T-helper 1 cell treated with Interleukin-12 subunit alpha and Interleukin-12 subunit beta and Interleukin-4 antibody, amounts not matched to agents 30 ng/mL and 1 ng/mL, for 36 hours (primary cell): ENCODE results near the gene ARAP1. TPM values are rescaled to one million over a fixed set of nuclear protein-coding genes. Genes with fewer than 3 reads are reported as not detected.

Source experiments
- intact Hi-C: fragments of 100-400 bp; cut with micrococcal nuclease; formaldehyde crosslinking; loops from one replicate; pipeline ENCODE4 v1.15.1; 2024
- total RNA-seq: library from RNA; stranded (reverse); gene quantifications from 2 replicates; pipeline ENCODE4 v1.2.3, GENCODE V29; 2022

The ARAP1 gene
- total RNA-seq, 1 donor from 2014 or later = 111 TPM

GRCh38 chr11:72646024-72646423 is 106.2 kb downstream of the ARAP1 start:
- intact Hi-C loops = no loop called here

DNA sequence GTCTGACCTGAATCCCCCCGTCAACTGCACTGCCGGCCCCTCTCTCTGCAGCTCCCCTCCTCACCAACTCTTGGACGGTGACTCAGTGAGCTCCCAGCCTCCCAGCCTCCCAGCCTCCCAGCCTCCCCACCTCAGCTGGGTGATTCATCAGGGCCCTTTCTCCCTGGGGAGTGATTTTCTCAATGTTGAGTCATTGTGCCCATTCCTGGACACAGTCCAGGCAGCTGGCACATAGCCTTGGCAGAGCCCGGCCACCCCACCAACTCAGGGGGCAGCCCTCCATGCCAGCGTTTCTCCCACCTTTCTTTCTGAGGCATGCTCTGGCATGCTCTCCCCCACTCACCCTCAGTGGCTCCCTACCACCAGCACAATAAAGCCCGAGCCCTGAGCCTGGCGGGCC is 108.7 kb downstream of the ARAP1 start:
- intact Hi-C loops = loop anchor here (1.0 to 2.0 kb wide), 4 partner anchors 33 to 172 kb away; no protein-coding TSS in a partner anchor

GRCh38 chr11:72642884-72643522 is 109.2 kb downstream of the ARAP1 start:
- intact Hi-C loops = loop anchor here (1.0 to 2.0 kb wide), 4 partner anchors 34 to 172 kb away; no protein-coding TSS in a partner anchor

GRCh38 chr11:72642043-72642883 is 109.9 kb downstream of the ARAP1 start:
- intact Hi-C loops = loop anchor here (2.0 kb wide), 1 partner anchor 35 kb away; no protein-coding TSS in a partner anchor

GRCh38 chr11:72641522-72642042 is 110.6 kb downstream of the ARAP1 start:
- intact Hi-C loops = loop anchor here (2.0 kb wide), 1 partner anchor 35 kb away; no protein-coding TSS in a partner anchor

GRCh38 chr11:72639502-72640375 is 112.5 kb downstream of the ARAP1 start:
- intact Hi-C loops = no loop called here

- intact Hi-C loops = no loop called here
Observed at GRCh38 chr11:72637926-72638325, 114.3 kb downstream of the ARAP1 start.

DNA sequence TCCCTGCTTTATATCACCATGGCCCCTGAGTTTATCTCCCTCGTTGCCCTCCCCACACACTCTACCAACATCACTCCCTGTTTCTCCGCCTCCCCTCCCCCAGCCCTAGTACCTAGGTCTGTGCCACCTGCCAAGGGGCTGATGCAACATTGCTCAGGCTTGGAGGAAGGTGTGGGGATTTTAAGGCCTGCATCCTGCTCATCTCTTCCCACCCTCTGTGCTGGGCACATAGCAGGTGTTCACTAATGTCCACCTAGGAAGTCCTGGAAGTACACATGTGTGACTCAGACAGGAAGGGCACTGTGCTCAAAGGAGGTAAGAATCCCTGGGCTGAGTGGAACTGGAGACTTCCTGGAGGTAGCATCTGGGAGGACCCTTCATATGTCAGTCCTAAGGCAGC is 115.0 kb downstream of the ARAP1 start:
- intact Hi-C loops = no loop called here

GRCh38 chr11:72636376-72636775 is 115.8 kb downstream of the ARAP1 start:
- intact Hi-C loops = no loop called here

DNA sequence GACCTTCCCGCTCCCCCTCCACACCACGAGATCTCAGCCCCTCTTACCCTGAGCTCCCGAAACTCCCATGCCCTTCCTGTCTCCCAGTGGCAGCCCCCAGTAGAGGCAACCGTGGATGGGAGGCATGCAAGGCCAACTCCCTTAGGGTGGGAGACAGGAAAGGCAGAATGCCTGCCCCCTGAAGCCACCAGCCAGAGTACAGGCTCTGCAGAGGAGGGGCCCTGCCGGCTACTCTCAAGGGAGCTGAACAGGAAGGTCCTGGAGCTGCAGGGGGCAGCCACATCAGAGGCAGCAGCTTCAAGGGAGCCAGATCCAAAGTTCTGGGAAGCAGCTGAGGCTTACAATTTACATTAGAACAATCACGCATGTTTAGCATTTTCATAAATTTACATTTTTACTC is 116.3 kb downstream of the ARAP1 start:
- intact Hi-C loops = no loop called here

GRCh38 chr11:72635309-72635915 is 116.8 kb downstream of the ARAP1 start:
- intact Hi-C loops = no loop called here

Other genes starting within 250 kb of the ARAP1 start
- 0.81 and 0.90 TPM in 2 replicates for gene PDE2A, start 78.0 kb downstream of the ARAP1 start, total RNA-seq
- gene STARD10, start 41.6 kb upstream of the ARAP1 start, total RNA-seq = 47.9 and 48.1 TPM in 2 replicates
- 122 and 126 TPM in 2 replicates for gene ATG16L2, start 62.0 kb upstream of the ARAP1 start, total RNA-seq